GM21529 (cell line): Measurements from ENCODE around the gene SLC35E1.

Experiments
- ATAC-seq: cut with Tn5 transposase; IDR thresholded peaks from one replicate; pipeline ENCODE4 v1.9.1; 2021; ENCODE audit not compliant: unreplicated experiment

Gene SLC35E1

DNA sequence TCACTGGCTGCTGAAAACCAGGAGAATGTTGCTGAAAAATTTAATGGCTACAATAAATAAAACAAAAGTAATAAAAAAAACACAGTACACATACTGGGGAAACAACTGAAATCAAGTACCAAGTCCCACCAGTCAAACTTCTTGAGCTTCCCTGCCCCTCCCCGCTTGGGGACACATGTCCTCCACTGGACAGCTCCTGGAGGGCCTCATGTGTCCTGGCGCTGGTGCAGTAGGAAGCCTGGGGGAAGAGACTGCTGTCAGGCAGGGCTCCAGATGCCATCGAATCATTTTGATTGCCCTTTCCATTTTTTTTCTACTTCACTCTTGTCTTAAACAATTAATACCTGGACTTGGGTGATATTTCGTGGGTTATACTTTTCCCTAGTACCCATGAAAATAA, 26.6 kb upstream of the SLC35E1 start:
- ATAC-seq = no peak

DNA sequence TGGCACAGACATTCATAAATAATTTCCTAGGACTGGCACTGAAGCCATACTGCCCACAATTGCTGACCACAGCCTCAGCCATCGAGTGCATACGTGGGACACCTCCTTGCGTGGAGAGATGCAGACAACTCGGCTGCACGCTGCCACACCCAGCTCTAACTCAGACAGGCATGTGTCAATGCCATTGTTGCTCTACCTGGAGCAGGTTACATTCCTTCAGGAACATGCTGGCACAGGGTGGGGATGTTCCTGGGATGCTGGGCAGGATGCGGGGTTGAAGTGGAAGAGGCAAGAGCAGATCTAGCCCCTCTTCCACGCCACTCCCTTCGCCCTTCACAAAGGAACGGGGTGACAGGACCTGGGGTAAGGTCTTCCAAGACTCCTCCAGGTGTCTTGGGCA, 24.2 kb upstream of the SLC35E1 start:
- ATAC-seq = no peak

DNA sequence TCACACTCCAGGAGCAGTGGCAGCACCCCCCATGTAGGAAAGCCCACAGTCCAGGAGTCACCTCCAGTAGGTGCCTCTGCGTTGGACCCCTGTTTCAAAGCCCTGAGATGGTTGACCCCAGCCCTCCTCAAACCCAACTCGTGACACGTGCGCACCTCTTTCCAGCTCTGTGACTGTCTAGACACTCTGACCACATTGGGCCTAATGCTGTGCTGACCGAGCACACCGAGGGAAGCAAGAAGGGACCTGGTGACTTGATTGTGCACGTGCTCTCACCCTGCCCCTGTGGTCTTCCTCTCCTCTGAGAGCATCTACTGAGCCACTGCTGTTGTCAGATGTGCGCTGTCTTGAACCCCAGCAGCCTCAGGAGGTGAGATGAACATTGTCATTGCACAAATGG, 22.9 kb upstream of the SLC35E1 start:
- no peak for ATAC-seq

DNA sequence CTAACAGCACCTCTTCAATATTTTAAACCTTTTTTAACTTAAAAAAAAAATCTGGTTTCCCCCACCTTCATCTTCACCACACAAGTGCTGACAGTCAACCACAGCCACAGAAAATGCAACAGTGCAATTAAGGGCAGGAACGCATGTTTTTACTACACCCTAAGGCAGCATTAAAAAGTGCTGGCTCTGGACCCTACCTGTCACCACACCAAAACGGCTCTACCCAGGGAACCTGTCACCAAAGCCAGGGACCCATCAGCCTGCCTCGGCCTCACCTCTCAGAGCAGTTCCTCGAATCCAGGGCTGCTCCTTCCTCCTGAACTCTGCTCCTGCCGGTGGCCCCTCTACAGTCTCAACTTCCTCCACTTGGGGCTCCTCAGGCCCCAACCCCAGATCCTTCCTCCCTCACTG, 22.5 kb upstream of the SLC35E1 start:
- ATAC-seq = no peak

DNA sequence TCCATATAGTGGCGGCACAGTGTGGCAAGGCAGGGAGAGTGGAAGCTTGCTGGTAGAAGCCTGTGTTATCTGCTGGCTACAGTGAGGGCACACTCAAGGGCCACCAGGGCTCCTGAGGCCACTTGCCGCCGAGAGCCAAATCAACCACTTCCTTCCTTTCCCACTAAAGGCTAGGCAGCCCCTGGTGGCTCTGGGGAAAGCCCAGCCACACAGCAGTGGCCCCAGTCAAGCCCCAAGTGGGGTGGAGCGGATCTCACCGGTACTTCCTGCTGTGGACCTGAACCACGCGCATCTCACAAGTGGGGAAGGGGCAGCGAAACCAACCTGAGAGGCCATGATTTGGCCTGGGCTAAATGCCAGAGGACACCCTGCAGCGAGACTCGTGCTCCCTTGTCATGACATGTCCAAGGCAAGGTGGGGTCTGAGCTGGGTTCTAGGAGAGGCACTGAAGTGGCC, 21.9 kb upstream of the SLC35E1 start:
- no peak for ATAC-seq

DNA sequence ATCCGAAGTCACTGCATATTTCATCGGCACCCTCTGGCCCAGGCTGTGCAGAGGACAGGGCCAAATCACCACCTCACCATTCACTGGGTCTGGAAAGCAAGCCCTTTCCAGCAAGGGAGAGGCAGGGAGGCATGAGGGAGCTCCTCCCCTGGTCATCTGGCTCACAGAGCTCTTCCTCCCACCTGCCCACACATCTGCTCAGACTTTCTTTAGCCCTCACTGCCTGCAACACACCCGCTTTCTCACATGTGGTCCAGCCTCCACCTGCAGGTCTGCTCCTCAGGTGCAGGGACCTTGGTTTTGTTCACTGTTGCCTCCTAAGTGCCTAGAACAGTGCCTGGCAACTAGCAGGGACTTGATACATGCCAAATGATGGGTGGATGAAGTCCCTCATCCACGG, 21.0 kb upstream of the SLC35E1 start:
- no peak for ATAC-seq

DNA sequence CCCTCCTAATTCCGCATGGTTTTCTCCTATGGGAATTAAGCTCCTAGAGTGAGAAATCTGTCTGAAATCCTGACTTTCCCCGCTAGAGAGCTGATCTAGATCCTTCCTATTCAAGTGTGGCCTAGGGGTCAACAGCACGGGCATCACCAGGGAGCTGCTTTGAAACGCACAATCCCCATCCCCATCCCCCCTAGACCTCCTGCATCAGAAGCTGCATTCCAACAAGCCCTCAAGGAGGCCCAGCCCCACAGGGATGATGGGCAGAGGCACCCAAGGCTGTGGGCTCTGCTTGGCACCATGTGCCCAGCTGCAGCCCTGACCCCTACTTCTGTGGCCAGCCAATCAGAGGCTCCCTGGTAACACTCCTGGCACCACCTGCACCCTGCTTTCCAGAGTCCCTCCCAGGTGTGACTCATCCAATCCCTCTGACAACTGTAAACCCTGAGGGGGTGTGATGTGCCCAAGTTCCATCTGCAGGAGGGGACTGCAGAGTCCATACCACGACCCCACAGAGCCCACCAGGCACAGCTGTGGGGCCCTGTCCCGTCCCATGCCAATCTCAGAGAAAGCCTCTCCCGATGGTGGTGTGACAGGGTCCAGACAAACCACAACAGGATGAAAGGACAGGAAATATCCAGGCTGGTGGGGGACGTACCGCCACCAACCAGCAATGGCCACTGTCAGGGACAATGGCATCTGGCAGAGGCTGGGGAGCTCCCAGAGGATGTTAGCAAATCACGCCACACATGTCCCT, 19.8 kb upstream of the SLC35E1 start:
- ATAC-seq = no peak

DNA sequence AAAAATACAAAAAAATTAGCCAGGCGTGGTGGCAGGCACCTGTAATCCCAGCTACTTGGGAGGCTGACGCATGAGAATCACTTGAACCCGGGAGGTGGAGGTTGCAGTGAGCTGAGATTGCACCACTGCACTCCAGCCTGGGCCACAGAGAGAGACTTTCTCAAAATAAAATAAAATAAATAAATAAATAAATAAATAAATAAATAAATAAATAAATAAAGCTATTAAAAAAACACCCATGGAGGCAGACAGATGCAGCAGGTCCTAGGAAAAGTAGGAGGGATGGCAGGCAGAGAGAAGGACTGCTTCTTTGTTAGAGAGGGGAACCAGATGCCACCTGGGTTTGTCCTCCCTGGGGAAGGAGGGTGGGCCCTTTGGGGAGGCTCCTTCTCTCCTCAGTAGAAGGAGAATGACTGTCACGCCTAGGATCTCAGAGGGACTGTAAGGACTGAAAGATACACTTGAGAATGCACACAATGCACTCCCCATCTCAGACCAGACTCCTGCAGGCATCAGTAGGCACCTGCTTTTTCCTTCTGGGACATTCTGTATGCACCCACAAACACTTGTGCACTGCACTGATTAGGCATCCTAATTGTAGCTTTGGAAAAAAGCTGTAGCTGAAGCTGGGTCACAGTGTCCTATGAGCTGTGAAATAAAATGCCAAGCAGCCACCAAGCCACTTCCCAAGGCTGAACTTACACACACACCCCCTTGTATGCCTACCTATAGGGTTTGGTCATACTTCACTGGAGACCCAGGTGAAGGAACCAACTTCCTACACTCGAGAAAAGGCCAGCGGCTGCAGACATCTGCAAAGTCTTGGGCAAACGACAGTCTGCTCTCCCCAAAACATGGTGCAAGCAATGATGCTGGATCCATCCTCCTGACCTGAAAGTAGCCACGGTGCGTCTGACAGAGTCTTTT, 18.9 kb upstream of the SLC35E1 start:
- ATAC-seq = no peak

DNA sequence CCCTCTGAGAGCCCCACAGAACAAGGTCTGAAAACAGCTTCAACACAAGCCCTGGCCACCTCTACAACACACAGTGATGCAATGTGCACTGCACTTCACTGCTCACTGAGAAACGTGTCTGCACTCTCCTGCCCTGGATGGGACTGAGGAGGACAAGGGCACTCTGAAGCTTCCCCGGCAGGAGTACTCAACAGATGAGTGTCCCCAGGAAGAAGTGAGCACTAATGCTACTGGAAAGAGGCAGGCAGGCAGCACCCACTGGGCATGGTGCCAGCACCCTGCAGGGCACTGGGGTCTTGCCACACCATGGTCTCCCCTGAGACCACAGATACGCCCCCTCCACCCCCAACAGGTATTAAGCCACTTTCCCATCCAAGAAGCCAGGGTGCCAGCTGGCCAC, 17.7 kb upstream of the SLC35E1 start:
- no peak for ATAC-seq

DNA sequence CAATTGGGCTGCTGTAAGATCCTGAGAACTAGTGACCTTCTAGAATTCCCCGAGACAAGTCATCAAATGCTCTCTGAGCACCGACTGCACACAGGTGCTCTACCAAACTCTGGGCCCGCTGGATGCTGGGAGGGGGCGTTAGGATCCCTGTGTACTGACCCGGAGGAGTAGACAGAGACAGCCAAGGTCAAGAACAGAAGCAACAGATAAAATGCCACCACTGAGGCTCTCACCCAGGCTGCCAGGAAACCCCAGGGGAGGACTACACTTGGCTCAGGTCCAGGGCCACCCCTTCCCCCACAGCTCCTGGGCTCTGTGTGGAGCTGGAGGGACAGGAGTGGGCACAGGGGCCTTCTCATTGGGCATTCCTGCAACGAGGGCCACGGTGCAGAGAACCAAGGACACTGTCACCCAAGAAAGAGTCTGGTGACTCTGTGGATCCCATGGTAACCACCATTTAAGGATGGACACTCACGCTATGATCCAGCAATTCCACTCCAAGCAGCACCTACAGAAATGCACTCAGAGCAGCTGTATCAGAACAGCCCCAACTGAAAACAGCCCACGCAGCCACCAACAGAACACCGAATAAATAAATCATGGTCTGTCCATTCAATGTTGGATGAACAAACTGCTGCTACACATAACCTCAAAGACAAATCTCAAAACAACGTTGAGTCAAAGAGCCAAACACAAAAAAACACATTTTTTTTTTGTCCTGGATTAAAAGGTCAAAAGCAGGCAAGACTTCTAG, 16.8 kb upstream of the SLC35E1 start:
- peak; percentile 2 for ATAC-seq

DNA sequence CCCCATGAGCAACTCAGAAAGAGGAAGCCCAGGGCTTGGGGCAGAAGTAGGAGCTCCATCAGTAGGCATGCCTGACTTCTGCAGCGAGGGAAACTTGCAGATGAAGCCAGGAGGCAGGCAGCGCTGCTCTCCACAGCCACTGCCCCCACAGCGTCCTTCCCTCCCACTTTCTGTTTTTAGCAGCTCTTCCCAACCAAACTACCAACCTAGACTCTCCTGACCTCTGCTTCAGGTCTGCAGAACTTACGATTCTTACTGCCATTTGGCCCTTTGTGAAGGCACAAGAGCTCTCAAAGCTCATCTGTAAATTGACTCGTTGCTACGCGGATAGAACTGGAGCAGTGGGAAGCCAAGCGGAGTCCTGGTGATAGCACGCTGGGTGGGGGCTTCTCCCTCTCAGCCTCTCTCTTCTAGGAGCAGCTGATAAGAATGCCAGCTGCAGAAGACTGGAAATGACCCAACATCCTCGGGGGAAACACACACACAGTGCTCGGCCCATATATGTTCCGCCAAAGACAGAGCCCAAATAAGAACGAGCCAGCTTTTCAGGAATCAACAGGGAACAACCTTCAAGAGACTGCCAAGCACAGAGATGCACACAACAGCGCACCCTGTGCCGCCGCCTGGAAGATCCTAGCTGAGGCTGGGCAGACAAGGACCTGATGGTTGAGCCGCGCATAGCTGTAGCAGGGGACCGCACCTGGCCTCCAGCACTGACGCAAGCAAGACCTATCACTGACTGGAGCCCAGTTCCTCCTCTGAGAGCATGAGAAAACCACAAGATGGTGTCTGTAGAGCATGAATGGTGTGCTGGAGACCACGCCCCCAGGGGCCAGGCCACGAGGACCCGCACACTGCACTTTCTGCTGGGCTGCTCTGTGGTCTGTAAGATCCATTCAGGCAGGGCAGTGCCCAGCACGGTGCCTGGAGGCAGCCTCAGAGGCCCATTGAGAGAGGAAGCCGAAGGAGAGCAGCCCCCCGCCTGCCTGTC, 15.9 kb upstream of the SLC35E1 start:
- peak; percentile 41 for ATAC-seq

DNA sequence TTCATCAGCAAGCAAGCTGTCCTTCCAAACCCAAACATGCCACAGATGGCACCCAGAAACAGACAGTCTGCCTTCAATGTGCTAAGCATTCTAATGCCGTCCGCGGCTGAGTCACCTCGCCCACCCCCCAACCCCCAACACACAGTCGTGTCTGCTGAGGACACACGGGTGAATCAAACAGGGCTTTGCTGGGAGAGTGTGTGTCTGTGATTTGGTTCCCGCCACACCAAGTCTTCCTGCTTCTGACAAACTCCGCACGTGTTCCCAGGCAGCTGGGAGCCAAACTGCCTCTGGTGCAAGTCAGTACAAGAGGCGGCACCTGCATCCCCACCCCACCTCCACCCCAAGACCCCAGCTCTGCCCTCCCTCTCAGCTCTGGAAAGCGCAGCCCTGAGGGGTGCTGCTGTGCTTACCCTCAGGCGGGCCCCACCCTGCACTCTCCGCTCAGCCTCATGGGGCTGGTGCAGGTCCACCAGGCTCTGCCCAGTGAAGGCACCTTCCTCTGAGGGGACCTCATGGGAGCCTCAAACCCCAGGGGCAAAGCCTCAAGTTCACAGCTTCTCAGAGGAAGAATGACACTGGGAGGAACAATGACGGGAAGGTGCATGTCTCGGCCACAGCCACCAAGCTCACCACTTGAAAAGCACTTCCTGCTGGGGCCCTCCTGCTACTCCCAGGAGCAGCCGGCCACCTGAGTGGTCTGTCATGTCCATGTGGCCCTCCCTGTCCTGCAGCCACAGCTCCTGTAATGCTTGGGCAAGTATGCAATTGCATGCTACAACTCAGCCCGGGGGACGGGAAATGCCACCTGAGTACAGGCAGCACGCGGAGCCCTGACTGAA, 15.0 kb upstream of the SLC35E1 start:
- ATAC-seq = no peak

DNA sequence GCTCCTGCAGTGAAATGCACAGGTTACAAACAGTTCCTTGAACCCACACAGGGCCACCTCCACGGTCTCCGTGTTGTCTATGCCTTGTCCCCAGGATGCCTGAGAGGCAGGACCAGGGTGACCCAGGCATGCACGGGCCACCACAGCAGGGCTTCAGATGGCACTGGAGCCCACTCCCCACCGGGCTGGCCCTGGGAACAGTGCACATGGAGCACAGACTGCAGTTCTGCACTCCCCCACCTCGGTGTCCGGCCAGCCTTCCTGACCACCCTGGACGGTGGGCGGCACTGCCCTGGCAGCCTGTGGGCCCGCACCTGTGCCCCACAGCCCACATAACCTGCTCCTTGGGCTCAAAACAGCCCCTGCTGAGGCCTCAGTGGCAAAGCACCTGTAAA, 14.3 kb upstream of the SLC35E1 start:
- no peak for ATAC-seq

DNA sequence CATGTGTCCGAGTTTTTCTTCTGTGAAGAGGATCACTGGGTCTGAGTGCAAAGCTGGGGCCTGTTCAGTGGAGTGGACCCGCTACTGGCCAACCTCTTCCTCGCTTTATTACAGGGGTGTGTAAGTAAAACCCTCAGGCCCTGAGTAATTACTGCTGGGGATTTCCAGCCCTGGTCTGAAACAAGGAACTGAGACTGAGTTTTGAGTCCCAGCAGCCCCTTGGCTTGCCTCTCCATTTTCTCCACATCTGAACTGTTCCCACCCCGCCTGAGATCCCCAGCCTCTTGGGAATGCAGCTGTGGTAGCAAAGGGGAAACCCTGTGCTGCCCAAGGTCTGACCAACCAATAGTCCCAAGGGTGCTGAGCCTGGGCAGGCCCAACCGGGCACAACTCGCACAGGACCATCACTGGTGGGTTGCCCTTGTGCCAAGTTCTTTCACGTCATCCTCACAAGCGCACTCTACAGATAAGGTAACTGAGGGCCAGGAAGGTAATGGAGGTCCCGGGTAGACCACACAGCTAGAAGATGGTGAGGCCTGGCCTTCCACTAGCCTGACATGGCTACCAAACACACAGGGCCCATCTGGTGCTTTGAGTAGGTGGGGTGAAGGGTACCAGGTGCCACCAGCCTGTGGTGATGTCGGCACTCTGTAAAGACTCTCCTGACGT, 13.7 kb upstream of the SLC35E1 start:
- ATAC-seq = peak; percentile 30

DNA sequence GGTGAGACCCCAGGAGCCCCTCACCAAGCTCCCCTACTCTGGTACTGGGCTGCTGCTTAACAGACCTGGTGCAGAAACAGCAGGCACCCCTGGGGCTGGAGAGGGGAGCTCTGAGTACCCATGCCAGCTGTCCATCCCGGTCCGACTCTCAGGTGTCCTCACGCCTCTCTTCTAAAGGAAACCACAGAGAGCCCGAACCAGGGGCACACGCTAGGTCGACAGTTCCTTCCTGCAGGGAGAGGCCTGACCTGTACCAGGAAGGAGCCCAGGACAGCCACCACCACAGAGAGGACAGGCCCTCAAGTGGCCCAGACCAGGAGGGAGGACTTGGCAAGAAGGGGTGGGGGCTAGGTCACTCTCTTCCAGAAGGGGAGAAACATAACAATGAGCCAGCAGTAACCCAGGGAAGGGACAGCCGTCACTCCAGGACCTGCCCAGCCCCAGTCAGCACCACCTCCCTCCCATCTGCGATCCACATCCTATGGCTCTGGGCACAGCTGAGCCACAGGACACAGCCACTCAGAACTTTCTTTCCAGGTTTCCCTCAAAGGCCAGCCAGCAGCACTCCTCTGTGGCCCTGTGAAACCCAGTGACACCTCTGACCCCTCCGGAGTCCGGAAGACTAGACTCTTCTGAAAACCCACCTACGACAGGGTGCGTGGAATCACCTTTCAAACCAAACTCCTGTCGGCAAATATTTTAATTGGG, 13.0 kb upstream of the SLC35E1 start:
- no peak for ATAC-seq

DNA sequence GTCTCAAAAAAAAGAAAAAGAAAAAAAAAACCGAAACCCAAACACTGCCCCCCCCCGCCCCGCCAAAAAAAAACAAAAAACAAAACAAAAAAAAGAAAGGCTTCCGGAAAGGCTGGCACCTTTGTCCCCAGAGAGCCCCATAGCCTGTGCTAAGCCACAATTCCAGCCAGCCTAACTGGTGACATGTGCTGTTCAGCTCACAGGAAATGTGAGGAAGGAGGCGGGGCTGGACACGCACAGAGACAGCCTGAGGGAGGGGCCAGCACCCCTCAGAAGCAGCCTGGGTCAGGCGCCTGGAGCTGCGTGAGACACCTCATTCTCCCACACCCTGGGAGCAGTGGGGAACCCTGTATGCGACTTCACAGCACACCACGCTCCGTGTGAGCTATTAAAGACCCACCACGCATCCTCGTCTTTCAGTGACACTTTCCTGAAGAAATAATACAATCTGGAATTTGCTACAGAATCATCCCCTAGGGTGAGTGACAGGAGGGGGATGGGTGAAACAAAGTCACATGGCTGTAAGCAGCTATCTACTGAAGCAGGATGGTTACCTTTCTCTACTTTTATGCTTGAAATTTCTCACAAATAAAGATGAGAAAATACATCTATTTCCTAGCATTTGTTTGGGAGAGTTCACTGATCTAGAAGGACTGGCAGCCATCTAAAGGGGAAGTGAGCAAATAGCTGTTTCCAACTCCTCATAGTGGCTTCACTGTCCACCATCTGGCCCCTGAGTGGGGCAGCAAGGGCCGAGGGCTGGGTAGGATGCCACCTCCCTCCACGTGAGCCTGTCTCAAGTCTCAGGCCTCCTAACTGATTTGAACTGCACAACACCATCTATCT, 12.3 kb upstream of the SLC35E1 start:
- ATAC-seq = peak; percentile 40
